ENCODE results near the gene ADCY10. TPM values are rescaled to one million over a fixed set of nuclear protein-coding genes. Genes with fewer than 3 reads are reported as not detected.

ADCY10 gene
- polyA plus RNA-seq, 1 donor from 2014 or later, result 0.09 TPM

DNA sequence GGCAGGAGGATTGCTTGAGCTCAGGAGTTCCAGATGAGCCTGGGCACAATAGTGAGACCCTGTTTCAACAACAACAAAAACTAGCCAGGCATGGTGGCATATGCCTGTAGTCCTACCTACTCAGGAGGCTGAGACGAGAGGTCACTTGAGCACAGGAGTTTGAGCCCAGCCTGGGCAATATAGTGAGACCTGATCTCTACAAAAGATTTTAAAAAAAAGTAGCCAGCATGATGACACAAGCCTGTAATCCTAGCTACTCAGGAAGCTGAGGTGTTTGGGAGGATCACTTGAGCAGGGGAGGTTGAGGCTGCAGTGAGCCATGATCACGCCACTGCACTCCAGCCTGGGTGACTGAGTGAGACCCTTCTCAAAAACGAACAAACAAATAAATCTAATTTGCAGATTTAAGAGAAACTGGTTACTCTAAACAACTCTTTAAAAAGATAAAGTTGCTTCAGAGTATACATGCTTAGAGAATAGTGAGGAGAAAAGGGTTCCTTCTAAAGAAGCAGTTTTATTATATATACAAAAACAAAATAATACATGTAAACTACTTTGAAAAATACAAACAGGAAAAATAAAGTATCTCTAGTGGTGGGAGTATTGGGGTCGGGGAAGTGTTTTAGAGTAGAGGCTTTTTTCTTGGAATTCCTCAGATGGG is 88.4 kb downstream of the ADCY10 start:
- H3K27ac ChIP-seq (ENCODE audit: low read length), result no peak overlapping the region
- no peaks in the 10 kb centered on the region for H4K20me1 ChIP-seq (ENCODE audit: insufficient read depth)
- H3K4me2 ChIP-seq (ENCODE audit: low read length), result no peak overlapping the region
- no peak overlapping the region for H3K4me3 ChIP-seq (ENCODE audit: low read length)
- H3K9ac ChIP-seq (ENCODE audit: low read length), result no peak overlapping the region
- TF ChIP-seq EZH2 (IDR thresholded peaks at IDR 0.05; ENCODE audit: borderline replicate concordance, insufficient read depth, low read length, poor library complexity, severe bottlenecking) (no peak), EP300 (conservative IDR thresholded peaks at IDR 0.05; ENCODE audit: poor library complexity, severe bottlenecking) (no peak), CTCF (IDR thresholded peaks at IDR 0.05; ENCODE audit: poor library complexity, severe bottlenecking) (no peak), MXI1 (conservative IDR thresholded peaks at IDR 0.05; ENCODE audit: poor library complexity, severe bottlenecking) (no peak), SMC3 (conservative IDR thresholded peaks at IDR 0.05; ENCODE audit: poor library complexity) (no peak), RAD21 (conservative IDR thresholded peaks at IDR 0.05) (no peak), TAF1 (IDR thresholded peaks at IDR 0.05; ENCODE audit: low read depth) (no peak), POLR2AphosphoS5 (IDR thresholded peaks at IDR 0.05) (no peak)
- TF ChIP-seq, protein P1, sequence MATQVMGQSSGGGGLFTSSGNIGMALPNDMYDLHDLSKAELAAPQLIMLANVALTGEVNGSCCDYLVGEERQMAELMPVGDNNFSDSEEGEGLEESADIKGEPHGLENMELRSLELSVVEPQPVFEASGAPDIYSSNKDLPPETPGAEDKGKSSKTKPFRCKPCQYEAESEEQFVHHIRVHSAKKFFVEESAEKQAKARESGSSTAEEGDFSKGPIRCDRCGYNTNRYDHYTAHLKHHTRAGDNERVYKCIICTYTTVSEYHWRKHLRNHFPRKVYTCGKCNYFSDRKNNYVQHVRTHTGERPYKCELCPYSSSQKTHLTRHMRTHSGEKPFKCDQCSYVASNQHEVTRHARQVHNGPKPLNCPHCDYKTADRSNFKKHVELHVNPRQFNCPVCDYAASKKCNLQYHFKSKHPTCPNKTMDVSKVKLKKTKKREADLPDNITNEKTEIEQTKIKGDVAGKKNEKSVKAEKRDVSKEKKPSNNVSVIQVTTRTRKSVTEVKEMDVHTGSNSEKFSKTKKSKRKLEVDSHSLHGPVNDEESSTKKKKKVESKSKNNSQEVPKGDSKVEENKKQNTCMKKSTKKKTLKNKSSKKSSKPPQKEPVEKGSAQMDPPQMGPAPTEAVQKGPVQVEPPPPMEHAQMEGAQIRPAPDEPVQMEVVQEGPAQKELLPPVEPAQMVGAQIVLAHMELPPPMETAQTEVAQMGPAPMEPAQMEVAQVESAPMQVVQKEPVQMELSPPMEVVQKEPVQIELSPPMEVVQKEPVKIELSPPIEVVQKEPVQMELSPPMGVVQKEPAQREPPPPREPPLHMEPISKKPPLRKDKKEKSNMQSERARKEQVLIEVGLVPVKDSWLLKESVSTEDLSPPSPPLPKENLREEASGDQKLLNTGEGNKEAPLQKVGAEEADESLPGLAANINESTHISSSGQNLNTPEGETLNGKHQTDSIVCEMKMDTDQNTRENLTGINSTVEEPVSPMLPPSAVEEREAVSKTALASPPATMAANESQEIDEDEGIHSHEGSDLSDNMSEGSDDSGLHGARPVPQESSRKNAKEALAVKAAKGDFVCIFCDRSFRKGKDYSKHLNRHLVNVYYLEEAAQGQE (IDR thresholded peaks at IDR 0.05; ENCODE audit: borderline replicate concordance), result no peak
- no peaks in the 10 kb centered on the region for H3K36me3 ChIP-seq (ENCODE audit: insufficient read depth, low read length)
- H2AFZ ChIP-seq (ENCODE audit: low read depth, low read length), result no peak overlapping the region
- no peaks in the 10 kb centered on the region for H3K9me3 ChIP-seq (ENCODE audit: low read length)
- no peaks in the 10 kb centered on the region for H3F3A ChIP-seq (ENCODE audit: insufficient read depth, low read length, poor library complexity, severe bottlenecking)
- H3K79me2 ChIP-seq (replicated peaks; ENCODE audit: insufficient read depth, low read length), result no peaks in the 10 kb centered on the region
- H3K27me3 ChIP-seq (ENCODE audit: insufficient read depth, low read depth, low read length), result no peaks in the 10 kb centered on the region
- no peaks in the 10 kb centered on the region for H3K9me2 ChIP-seq (ENCODE audit: insufficient read depth, low read length)

DNA sequence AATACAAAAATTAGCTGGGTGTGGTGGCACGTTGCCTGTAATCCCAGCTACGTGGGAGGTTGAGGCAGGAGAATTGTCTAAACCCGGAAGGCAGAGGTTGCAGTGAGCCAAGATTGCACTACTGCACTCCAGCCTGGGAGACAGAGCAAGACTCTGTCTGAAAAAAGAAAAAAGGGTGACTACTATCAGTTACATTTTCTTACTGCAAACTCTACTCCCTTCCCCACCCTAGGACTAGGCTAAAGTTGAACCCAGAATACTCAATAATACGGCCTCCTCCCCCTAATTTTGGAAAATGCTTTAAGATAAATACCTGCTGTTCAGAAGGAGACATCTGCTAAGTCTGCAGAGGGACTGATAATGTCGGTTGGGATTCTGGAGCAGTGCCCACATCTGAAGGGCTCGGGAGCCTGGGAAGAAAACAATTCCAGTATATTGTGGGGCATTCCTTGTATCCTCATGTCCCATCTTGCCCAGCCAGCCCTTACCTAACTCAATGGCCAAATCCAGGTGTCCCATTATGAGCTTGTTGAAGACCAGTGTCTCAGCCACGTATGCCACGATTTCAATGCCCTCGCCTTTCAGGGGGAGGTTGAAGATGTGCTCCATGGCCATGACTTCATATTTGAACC is 89.7 kb downstream of the ADCY10 start:
- Histone ChIP-seq H3K9me3 (ENCODE audit: low read length) (no peaks in the 10 kb centered on the region), H3K4me2 (ENCODE audit: low read length) (no peak overlapping the region), H3K4me3 (ENCODE audit: low read length) (no peak overlapping the region), H3K9me2 (ENCODE audit: insufficient read depth, low read length) (no peaks in the 10 kb centered on the region), H3K9ac (ENCODE audit: low read length) (no peak overlapping the region), H3K27ac (ENCODE audit: low read length) (no peak overlapping the region), H3K36me3 (ENCODE audit: insufficient read depth, low read length) (no peaks in the 10 kb centered on the region), H2AFZ (ENCODE audit: low read depth, low read length) (no peak overlapping the region), H3K79me2 (replicated peaks; ENCODE audit: insufficient read depth, low read length) (no peaks in the 10 kb centered on the region), H3K27me3 (ENCODE audit: insufficient read depth, low read depth, low read length) (no peaks in the 10 kb centered on the region), H3F3A (ENCODE audit: insufficient read depth, low read length, poor library complexity, severe bottlenecking) (no peaks in the 10 kb centered on the region), H4K20me1 (ENCODE audit: insufficient read depth) (no peaks in the 10 kb centered on the region)
- TF ChIP-seq SMC3 (conservative IDR thresholded peaks at IDR 0.05; ENCODE audit: poor library complexity) (no peak), RAD21 (conservative IDR thresholded peaks at IDR 0.05) (no peak), TAF1 (IDR thresholded peaks at IDR 0.05; ENCODE audit: low read depth) (no peak), POLR2AphosphoS5 (IDR thresholded peaks at IDR 0.05) (no peak), MXI1 (conservative IDR thresholded peaks at IDR 0.05; ENCODE audit: poor library complexity, severe bottlenecking) (no peak), EZH2 (IDR thresholded peaks at IDR 0.05; ENCODE audit: borderline replicate concordance, insufficient read depth, low read length, poor library complexity, severe bottlenecking) (no peak), CTCF (IDR thresholded peaks at IDR 0.05; ENCODE audit: poor library complexity, severe bottlenecking) (no peak), EP300 (conservative IDR thresholded peaks at IDR 0.05; ENCODE audit: poor library complexity, severe bottlenecking) (no peak)
- TF ChIP-seq, protein P1 (IDR thresholded peaks at IDR 0.05; ENCODE audit: borderline replicate concordance), result no peak

Measured in neural cell (in vitro differentiated cells).